ENCODE results near the gene PRKAG2.

GRCh38 chr7:151710121-151710640 is 166.7 kb downstream of the PRKAG2 start:
- TF ChIP-seq CTCF (conservative IDR thresholded peaks at IDR 0.05; ENCODE audit: low read length) (no peak), EZH2phosphoT487 (IDR thresholded peaks at IDR 0.05; ENCODE audit: borderline replicate concordance) (no peak)
